Renal cortex interstitium (tissue), 11 donors: ENCODE data around the gene DHCR7. TPM values are rescaled to one million over a fixed set of nuclear protein-coding genes. Genes with fewer than 3 reads are reported as not detected.

Experiments used
- DNase-seq, 11 donors: peaks; one replicate each; pipeline ENCODE4 v3.0.0-alpha.2; 2013; ENCODE audit warnings: low read depth in 9 of 11, low spot score in 4 of 11; ENCODE audit errors: extremely low read depth in 1 of 11
- polyA plus RNA-seq, 3 donors: library from polyadenylated mRNA; unstranded; fragments of 120-200 nt; gene quantifications; one replicate each; pipeline ENCODE4 v1.2.1, GENCODE V29; 2013; ENCODE audit not compliant: insufficient read length in 3 of 3

Gene DHCR7
- polyA plus RNA-seq, 3 donors: 37.7 to 47.8 (median 39.3) TPM

DNA sequence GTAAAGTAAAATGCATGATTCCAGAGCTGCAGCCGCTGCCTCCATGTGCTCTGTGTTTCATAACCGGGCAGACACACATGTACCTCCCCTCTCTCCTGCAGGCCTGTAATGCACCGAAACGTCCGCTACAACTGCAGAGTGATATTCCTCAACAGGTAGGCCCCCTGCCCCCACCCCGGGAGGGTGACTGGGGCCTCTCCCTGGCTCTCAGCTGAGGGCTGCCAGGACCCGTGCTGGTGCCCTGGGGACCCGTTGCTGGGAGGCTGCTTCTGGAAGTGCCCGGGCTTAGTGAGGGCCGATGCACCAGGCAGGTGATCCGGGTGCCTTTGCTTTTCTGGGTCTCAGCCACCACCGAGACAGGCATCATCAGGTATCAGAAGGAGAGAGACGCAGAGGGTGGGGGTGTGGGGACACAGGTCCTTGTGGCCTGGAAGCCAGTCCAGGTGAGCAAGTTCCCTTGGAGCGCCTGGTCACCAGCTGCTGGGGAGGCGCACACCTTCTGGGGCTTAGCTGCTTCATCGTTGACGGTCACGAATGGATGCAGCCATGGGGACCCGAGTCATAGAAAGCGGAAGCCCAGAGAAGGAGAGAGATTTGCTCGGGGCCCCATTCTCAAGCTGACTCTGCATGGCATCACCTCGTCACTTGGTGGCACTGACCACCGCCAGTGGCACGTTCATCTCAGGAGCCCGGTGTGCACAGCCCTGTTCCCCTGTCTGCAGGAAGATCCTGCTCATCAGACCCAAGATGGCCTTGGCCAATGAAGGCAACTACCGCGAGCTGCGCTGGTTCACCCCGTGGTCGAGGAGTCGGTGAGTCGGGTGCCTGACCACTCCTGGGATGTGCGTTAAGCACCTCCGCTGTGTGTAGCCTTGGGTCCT is 15.4 kb upstream of the DHCR7 start:
- DNase-seq: no peak

DNA sequence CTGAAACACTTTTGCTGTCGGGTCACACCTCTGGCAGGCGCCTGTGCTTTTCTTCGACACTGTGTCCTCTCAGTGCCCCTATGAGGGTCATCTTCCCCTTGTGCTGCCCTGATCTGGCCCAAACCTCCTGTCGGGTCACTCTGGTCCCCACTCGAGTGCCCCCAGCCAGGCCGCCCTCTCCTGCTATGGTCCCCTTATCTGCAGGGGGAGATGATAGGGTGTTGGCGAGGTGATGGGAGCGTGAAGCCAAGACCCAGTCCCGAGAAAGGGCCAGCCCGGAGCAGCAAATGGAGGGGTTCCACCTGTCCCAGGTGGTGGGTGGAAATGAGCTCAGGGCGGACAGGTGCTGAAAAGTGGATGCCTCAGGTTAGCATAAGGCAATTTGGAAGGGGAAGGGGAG is 14.5 kb upstream of the DHCR7 start:
- no peak for DNase-seq

DNA sequence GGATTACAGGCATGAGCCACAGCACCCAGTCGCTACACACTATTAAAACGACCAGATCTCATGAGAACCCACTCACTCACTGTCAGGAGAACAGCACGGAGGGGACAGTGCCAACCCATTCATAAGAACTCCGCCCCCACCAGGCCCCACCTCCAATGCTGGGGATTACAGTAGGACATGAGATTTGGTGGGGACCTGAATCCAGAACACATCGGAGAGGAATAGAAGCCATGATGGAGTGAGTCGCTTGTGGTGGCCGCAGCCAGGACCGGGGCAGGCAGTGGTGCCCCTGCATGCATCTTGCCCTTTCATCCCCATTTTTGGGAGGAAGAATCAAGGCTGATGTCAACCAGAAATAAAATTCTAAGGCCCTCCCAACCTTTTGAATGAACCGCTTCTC is 13.5 kb upstream of the DHCR7 start:
- DNase-seq: no peak

DNA sequence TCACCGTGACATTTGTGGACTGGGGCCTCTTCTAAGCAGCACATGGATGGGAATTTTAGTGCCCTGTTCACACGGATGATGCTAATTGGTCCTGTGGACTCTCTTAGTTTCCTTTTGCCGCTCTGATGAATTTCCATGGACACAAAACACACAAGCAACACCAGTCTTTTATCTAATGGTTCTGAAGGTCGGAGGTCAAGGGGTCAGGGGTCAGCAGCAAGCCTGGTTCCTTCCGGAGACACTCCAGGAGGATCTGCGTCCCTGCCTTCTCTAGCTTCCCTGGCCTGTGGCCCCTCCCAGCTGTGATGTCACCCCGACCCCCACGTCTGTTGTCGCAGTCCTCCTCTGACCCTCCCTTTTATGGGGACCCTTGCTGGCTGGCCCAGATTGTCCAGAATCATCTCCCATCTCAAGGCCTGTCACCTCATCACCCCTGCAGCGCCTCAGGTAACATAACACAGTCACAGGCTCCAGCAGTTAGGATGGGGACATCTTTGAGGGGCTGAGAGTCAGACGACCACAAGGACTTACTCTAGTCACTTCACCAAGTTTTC is 11.7 kb upstream of the DHCR7 start:
- no peak for DNase-seq

DNA sequence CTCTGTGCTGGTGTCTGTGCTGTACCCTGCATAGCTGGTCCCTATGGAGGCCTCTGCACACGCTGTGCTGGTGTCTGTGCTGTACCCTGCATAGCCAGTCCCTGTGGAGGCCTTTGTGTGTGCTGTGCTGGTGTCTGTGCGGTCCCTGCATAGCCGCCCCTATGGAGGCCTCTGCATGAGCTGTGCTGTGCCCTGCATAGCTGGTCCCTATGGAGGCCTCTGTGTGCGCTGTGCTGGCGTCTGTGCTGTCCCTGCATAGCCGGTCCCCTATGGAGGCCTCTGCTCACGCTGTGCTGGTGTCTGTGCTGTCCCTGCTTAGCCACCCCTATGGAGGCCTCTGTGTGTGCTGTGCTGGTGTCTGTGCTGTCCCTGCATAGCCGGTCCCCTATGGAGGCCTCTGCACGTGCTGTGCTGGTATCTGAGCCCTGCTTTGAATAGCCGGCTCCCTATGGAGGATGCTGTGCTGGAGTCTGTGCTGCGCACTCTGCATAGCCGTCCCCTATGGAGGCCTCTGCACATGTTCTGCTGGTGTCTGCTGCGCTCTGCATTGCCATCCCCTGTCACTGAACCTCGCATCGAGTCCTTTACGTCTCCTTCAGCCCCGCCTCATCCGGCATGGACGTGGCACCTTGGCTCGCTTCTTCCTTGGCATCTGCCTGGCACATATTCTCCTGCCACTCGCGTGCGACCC is 11.0 kb upstream of the DHCR7 start:
- no peak for DNase-seq

DNA sequence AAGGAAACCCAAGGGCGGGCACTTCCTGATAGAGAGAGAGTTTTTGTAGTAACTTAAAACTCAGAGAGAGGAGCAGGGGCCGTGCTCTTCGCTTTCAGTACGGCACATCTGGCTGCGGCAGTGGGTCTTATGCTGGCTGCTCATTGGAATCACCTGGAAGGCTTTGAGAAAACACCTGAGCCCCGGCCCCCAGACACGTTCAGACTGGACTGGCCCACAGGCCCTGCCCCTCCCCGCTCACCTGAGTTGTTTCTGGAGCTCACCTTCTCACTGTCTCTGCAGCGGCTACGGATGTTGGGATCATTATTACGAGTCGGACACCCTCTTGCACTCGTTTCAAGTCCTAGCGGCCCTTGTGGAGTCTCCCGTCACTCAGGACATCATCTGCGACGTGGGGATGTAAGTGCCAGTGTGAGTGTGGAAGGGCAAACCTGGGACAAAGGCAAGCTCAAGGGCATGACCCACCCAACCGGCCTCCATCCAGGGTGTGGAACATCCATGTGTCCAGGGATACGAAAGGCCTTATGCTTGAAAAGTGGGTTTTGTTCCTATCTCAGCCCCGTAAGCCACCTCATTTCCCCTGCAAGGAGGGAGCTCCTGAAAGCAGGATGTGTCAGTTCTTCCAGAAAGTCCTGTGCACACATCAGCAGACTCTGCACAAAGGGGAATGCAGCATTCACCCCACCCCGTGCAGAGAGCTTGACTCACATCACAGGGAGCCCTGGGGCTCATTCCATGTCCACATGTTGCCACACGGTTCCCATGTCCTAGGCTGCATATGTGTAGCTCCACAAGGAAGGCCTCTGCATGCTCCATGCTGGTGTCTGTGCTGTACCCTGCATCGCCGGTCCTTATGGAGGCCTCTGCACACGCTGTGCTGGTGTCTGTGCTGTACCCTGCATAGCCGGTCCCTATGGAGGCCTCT is 10.2 kb upstream of the DHCR7 start:
- no peak for DNase-seq

DNA sequence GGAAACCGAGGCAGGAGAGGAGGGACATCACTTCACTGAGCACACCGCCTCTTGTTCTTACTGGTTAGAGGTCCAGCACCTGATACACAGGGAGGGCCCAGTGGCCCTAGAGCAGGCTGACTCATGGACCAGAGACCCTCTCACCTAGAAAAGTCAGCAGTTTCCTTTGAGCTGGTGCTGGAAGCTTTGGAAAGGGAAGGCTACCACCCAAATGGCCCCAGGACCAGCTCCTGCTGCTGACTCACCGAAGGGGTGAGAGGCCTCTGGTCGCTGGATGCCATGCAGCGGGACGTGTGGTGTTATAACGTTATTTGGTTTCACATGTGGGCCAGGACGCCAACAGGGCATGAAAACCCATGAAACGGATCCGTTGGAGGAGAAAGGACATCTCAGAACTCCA is 8.6 kb upstream of the DHCR7 start:
- DNase-seq: no peak

DNA sequence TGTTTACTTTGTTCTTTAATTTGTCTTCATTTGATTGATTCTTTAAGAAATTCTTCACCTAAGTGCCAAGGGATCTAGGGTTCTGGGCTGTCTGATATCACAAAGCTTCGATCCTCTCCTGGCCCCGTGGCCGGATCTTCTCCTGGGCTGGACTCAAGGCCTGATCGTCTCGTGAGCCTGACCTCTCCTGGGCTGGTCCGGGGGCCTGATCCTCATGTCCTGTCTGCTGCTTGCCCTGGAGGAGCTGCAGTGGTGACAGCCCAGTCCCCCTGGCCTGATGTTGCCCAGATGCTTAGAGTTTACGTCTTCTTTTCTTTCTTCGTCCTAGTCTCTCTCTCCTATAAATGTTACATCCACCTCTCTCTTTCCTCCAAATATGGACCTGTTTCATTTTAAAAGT is 8.1 kb upstream of the DHCR7 start:
- DNase-seq: no peak

DNA sequence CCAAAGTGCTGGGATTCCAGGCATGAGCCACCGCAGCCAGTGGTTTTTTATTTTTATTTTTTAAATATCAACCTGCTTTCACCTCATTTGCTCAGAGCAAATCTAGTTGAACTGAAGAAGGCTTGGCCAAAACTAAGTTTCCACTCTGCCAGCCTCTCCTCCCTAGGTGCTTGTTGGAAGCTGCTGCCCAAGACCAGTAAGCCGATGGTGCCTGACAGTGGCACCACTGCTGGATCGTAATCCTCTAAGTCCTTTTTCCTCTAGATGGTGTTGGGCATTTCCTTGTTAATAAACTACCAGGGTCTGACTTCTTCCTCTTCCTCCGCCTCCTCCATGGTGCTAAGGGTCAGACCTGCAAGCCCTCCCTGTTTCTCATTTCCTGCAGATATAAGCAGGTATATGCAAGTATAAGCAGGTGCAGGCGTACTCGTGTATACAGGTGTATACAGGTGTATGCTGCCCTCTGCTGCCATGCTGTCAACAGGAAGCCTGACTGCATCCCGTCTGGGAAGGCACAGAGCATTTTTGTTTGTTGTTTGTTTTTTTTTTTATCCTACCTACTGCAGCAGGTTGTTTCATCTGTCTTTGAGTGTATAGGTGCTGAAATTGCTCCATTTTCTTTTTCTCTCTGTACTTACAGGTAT is 6.4 kb upstream of the DHCR7 start:
- DNase-seq: peak in 1 of 11 donors; percentile 14

DNA sequence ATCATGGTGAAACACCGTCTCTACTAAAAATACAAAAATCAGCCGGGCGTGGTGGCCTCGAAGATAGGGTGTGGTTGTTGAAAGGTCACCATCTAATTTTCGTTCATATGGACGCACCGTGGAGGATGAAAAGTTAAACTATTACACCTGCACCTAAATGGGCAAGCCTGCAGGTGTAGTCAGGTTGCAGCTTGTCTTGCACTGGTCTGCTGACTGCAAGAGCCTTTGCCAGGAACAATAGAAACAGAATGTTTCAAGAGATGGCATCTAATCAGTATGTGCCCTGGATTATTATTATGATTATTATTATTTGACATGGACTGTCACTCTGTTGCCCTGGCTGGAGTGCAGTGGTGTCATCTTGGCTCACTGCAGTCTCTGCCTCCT is 5.7 kb upstream of the DHCR7 start:
- no peak for DNase-seq

DNA sequence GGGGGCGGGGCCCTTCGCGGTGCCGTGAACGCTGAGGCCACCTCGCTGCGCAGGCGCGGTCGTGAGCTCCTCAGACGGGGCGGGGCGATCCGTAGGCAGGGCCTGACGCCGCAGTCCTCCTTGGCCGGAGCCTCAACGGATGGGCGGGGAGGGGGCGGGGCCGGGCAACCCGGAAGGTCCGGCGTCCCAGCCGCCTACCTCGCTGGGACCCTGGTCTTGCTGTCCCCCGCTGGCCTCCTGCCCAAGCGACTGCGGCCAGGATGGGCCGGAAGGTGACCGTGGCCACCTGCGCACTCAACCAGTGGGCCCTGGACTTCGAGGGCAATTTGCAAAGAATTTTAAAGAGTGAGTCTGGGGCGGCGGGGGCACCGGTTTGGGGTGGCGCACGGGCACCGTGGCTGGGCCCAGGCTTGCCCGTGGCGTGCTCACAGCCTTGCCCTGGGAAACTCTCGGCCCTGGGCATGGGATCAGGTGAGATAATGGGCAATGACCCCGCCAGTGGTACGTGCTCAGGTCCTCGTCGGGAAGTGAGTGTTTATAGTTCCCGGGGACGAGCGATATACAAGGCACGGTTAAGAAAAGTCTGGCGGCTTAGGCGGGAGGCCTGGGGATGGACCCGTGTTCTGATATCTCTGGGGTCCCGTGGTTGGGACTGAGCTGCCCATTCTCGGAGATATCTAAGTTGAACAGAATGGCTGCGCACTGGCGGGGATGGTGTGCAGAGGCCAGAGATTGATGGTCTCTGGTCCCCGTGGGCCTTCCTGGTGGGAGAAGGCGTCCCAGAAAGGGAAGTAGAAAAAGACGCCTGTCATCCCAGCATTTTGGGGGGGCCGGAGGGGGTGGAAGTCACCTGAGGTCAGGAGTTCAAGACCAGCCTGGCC is 5.1 kb upstream of the DHCR7 start, which contains the start of gene NADSYN1:
Gene NADSYN1, plus strand, starts transcription at position 167 of the 881 bp plus-strand sequence. Its CDS starts 94 bp downstream, at position 261.
- peak; percentile 84 to 96 (median 92) for DNase-seq

DNA sequence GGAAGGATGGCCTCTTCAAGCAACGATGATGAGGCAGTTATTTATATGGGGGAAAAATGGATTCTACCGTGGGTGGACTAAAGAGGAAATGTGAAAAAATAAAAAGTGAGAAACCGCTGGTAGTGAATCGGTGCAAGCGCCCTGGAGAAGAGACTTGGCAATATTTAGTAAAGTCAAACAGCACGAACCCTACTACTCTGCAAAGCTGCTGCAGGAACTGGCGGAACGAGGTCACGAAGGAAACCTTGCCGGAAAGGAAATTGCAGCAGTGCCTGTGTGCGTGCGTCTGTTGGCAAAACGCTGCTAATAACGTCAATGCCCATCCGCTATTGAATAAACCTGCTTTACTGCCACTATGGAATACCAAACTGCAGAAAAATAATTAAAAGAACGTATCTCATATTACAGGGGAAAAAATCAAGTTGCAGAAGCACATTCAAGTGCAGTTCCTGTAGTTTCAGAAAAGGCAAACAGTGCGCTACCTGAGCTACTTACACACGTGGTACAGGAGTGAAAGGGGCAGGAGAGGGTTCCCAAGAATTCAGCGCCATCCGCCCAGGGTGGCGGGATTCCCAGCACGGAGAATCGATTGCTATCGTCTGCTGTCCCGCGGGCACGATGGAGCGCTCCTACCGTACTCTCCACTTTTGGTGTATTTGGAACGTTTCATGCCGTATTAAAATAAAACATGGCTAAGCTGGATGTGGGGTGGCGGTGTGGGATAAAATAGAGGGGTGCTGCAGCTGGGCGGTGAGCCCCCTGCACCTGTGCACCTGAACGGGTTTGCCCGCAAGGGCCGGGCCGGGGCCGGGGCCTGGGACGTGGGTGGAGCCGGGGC is 4.2 kb upstream of the DHCR7 start:
- DNase-seq: peak in 1 of 11 donors; percentile 24

DNA sequence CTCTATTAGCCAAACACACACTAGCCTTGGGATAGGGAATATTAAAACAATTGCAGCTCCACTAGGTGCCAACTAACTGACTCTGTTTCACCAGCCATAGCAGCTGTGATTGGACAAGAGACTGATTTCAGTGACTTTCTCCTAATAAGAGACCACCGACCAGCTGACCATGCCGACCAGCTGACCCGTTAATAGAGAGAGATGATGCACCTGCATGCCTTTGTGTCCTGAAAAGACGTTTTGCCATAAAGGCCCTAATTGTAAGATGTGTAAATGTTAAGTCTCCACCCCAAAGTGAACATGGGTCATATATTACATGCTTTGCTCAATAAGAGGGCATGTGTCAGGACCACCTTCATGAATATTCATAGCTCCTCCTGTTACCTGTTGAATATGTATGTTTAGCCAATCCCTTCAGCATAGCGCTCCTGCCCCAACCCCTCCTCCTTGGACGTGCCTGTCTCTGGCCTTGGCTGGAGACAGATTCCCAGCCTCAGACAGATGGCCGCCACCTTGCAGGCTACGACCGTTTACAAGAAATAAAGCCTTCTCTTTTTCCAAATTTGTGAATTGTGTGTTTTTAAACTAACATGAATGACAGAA is 3.5 kb upstream of the DHCR7 start:
- no peak for DNase-seq

DNA sequence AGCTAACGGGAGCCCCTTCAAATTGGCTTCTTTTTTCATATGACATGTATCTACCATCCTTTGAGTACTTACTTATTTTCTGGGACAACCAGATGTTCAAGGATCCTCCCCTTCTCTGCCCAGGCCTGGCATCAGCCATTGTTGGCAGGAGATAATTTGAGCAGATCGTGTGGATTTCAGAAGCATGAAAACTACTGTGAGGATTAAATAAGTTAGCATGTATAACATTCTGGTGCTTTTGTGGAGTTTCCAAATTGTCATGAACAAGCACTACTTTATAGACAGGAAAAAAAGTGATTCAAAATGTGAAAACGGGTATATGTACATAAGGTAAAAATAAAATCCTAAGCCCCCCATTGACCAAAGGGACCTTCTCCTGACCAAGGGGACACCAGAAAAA is 2.7 kb upstream of the DHCR7 start:
- no peak for DNase-seq

DNA sequence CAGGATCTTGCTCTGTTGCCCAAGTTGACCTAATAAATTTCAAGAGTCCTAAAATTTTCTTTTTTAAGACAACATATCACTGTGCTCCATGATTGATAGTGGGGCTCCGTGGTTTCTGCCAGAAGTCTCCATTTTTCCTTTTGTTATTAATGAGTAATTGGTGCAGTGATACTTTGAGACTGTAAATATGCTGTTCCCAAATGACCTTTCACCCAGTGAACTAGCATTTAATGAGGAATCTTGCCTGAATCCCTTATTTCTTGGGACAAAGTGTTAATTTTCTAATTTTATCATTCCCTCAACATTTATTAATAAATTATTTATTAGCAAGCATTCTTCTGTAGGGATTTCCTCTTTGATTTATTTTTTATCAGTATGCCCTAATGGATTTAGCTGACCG is 2.3 kb upstream of the DHCR7 start:
- DNase-seq: no peak

DNA sequence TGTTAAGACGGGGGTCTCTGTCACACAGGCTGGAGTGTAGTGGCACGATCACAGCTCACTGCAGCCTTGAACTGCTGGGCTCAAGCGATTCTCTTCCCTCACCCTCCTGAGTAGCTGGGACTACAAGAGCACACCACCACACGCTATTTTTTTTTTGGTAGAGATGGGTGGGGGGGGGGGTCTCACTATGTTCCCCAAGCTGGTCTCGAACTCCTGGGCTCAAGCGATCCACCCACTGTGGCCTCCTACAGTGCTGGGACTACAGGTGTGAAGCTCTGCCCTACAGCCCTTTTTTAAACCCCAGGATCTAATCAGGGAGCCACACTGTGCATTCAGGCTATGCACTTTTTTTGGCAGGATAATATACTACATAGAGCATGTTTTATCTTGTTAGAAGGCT is 1.4 kb upstream of the DHCR7 start:
- DNase-seq: no peak
